GM12878 (cell line): ENCODE measurements around the gene CCSER2. TPM values are rescaled to one million over a fixed set of nuclear protein-coding genes. Genes with fewer than 3 reads are reported as not detected.

Source experiments
- ATAC-seq: fragments of 200-7000 bp; cut with Tn5 transposase; 3 replicates; pipeline ENCODE4 v1.9.1; 2020; ENCODE audit warnings: mild to moderate bottlenecking, moderate library complexity
- BruUV-seq: library from RNA; stranded (reverse); fragments of 400-500 nt; replicated peaks from 2 replicates; lab custom pipeline; 2021; lab: Mats Ljungman, UMichigan
- CTCF ChIA-PET: fragments of 300-600 bp; sonication (Branson Sonifier 250); formaldehyde crosslinking; extraction: SDS; loops from one replicate; lab custom pipeline; 2021; ENCODE audit warnings: inconsistent platforms; lab: Yijun Ruan, JAX
- POLR2A ChIA-PET: fragments of 350-600 bp; formaldehyde crosslinking; extraction: SDS; loops from one replicate; lab custom pipeline; 2021; ENCODE audit warnings: inconsistent platforms; lab: Charles Lee
- RAD21 ChIA-PET: fragments of 300-600 bp; sonication (Branson Sonifier 250); formaldehyde crosslinking; loops from one replicate; lab custom pipeline; 2023; ENCODE audit warnings: antibody characterized with exemption; ENCODE audit not compliant: unreplicated experiment; lab: Charles Lee
- SMC1A ChIA-PET: fragments of 300-600 bp; sonication (Branson Sonifier 250); formaldehyde crosslinking; loops from one replicate; lab custom pipeline; 2023; ENCODE audit not compliant: unreplicated experiment, uncharacterized antibody; lab: Charles Lee
- DNase-seq: peaks from one replicate; pipeline ENCODE4 v3.0.0-alpha.2; 2011; ENCODE audit warnings: low read depth, low spot score
- FAIRE-seq: peaks from 3 replicates; lab custom pipeline; 2011; peaks lifted over from hg19 to GRCh38; lab: Jason Lieb, UNC
- H2AFZ ChIP-seq: 2 replicates; pipeline ENCODE4 v1.6.0; 2011; ENCODE audit warnings: low read depth, low read length, control low read depth; ENCODE audit not compliant: control insufficient read depth
- H3K27ac ChIP-seq: 2 replicates; pipeline ENCODE4 v1.5.1; 2011; ENCODE audit warnings: control low read depth; ENCODE audit not compliant: control insufficient read depth, insufficient read depth
- H3K27me3 ChIP-seq, 2 experiments: replicated peaks in 1 of 2; 2 replicates each; pipeline versions ENCODE4 v1.6.0 to v1.6.1; 2011; ENCODE audit warnings: low read length in 1 of 2; ENCODE audit not compliant: control insufficient read depth in 2 of 2, insufficient read depth in 2 of 2
- H3K36me3 ChIP-seq, 2 experiments: 2 replicates each; pipeline ENCODE4 v1.5.1; 2011; ENCODE audit warnings: low read length in 1 of 2; ENCODE audit not compliant: control insufficient read depth in 2 of 2, insufficient read depth in 2 of 2
- H3K4me1 ChIP-seq: 2 replicates; pipeline ENCODE4 v1.6.1; 2011; ENCODE audit warnings: mild to moderate bottlenecking, low read length, moderate library complexity, mixed read lengths; ENCODE audit not compliant: control insufficient read depth, insufficient read depth
- H3K4me2 ChIP-seq: 2 replicates; pipeline ENCODE4 v1.6.0; 2011; ENCODE audit warnings: control low read depth; ENCODE audit not compliant: control insufficient read depth, insufficient read depth
- H3K4me3 ChIP-seq: fragments of 200-600 bp; sonication (generic); 2 replicates; pipeline ENCODE4 v1.5.1; 2016
- H3K79me2 ChIP-seq: 2 replicates; pipeline ENCODE4 v1.6.0; 2011; ENCODE audit warnings: low read length; ENCODE audit not compliant: control insufficient read depth, insufficient read depth
- H3K9ac ChIP-seq: 2 replicates; pipeline ENCODE4 v1.8.0; 2011; ENCODE audit warnings: low read length, control low read depth, mixed read lengths; ENCODE audit not compliant: control insufficient read depth, insufficient read depth
- H3K9me3 ChIP-seq: replicated peaks from 3 replicates; pipeline ENCODE4 v1.5.1; 2011; ENCODE audit warnings: mild to moderate bottlenecking, low read length; ENCODE audit not compliant: control insufficient read depth, insufficient read depth
- H4K20me1 ChIP-seq: 2 replicates; pipeline ENCODE4 v1.6.0; 2011; ENCODE audit not compliant: control insufficient read depth, insufficient read depth
- BRCA1 ChIP-seq: IDR thresholded peaks from 2 replicates; pipeline ENCODE4 v1.6.1; 2011; ENCODE audit warnings: low read depth, low read length, improper control_type of control experiment
- EP300 ChIP-seq, 2 experiments: fragments of 150-350 bp in 1 of 2; IDR thresholded peaks; 2 replicates each; pipeline ENCODE4 v1.6.1; 2011 to 2012; ENCODE audit warnings: low read depth in 2 of 2, low read length in 2 of 2, borderline replicate concordance in 1 of 2, improper control_type of control experiment in 1 of 2, inconsistent platforms in 1 of 2; ENCODE audit not compliant: control insufficient read depth in 1 of 2
- ESRRA ChIP-seq: IDR thresholded peaks from 2 replicates; pipeline ENCODE4 v1.6.1; 2012; ENCODE audit warnings: mild to moderate bottlenecking, low read length, improper control_type of control experiment
- RUNX3 ChIP-seq: IDR thresholded peaks from 2 replicates; pipeline ENCODE4 v1.6.1; 2012; ENCODE audit warnings: low read length, inconsistent platforms
- SPI1 ChIP-seq: IDR thresholded peaks from 2 replicates; pipeline ENCODE4 v1.6.1; 2011; ENCODE audit warnings: low read depth, mild to moderate bottlenecking, low read length, moderate library complexity, borderline replicate concordance; ENCODE audit not compliant: insufficient read depth
- ZNF592 ChIP-seq: fragments of 450-650 bp; IDR thresholded peaks from 2 replicates; pipeline ENCODE4 v1.6.1; 2017; ENCODE audit warnings: mild to moderate bottlenecking, moderate library complexity
- ZZZ3 ChIP-seq: IDR thresholded peaks from 2 replicates; pipeline ENCODE4 v1.6.1; 2011; ENCODE audit warnings: low read depth; ENCODE audit not compliant: control insufficient read depth, insufficient read length
- WGBS: methylation state at CpG from one replicate; pipeline ENCODE4 v1.1.6; 2016; ENCODE audit warnings: low lambda C conversion rate; ENCODE audit not compliant: insufficient replicate concordance, insufficient coverage; ENCODE audit errors: missing lambda C conversion rate; 5-methylcytosine and 5-hydroxymethylcytosine counted together
- in situ Hi-C: fragments of 300-500 bp; cut with MboI; formaldehyde crosslinking; loops from 9 replicates; pipeline ENCODE4 v1.14.3; 2018; ENCODE audit warnings: mixed read lengths
- intact Hi-C: fragments of 100-400 bp; cut with micrococcal nuclease; formaldehyde crosslinking; loops from one replicate; pipeline ENCODE4 v1.14.2; 2022; ENCODE audit not compliant: unreplicated experiment
- polyA plus RNA-seq, 11 experiments: library from polyadenylated mRNA; depleted of rRNA in 4 of 11; unstranded in 6 of 11; stranded (reverse) in 5 of 11; fragments of >200 nt; fragmentation: Nextera tagmentation in 4 of 11; fragmentation: Illumina TruSeq in 1 of 11; extraction: Ambion mirVana in 4 of 11; extraction: Trizol in 1 of 11; gene quantifications; 1 replicate in 1 of 11; 2 replicates in 10 of 11; pipeline versions ENCODE4 v1.2.1 to v1.2.3, GENCODE V29; 2011 to 2016; ENCODE audit warnings: inconsistent platforms in 2 of 11, missing spikeins in 2 of 11, low read depth in 1 of 11
- total RNA-seq, 4 experiments: library from RNA; depleted of rRNA in 3 of 4; stranded (reverse); fragments of >200 nt in 3 of 4; fragmentation: Illumina TruSeq in 1 of 4; extraction: Trizol in 1 of 4; gene quantifications; 2 replicates each; pipeline versions ENCODE4 v1.2.1 to v1.2.3, GENCODE V29; 2013 to 2021

The CCSER2 gene
- total and polyA plus RNA-seq, 10 of the 15 experiments (the other 5 are each of a cell fraction or from before 2014, with no cell fraction given), result 4.7 to 18.8 (median 13.2) TPM

DNA sequence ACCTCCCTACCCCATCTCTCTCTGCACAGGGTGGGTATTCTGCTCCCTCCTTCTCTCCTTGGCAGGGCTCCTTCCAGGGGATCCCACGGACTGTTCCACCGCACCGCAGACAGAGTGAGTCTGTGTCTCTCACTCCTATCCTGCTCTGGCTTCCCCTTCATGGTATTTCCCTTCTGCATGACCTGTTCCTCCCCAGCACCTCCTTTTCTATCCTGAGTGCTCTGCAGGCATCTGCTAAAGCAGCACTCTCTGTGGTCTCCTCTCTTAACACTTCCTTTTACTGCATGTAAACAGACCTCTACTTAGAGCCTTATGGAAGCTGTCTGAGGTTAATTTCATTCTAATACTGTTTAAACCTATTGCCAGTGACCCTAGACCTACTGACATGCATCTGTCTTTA is 171.5 kb downstream of the CCSER2 start:
- no TSS peak for BruUV-seq

GRCh38 chr10:84510121-84510520 is 181.7 kb downstream of the CCSER2 start:
- Histone ChIP-seq H4K20me1 (no peaks in the 10 kb centered on the region), H3K4me1 (no peaks in the 10 kb centered on the region), H3K4me3 (no peak overlapping the region), H3K27ac (no peak overlapping the region), H3K36me3 (no peaks in the 10 kb centered on the region), H3K9me3 (no peaks in the 10 kb centered on the region), H3K4me2 (no peak overlapping the region), H3K79me2 (no peaks in the 10 kb centered on the region), H3K27me3 (no peaks in the 10 kb centered on the region), H2AFZ (no peak overlapping the region), H3K9ac (no peak overlapping the region)
- 100% methylated on average over 3 of the region's 3 CpGs for WGBS
- POLR2A ChIA-PET, result interaction anchor here (0.6 kb wide), 1 partner anchor 1175 kb away, joined by 4 read pairs; no protein-coding TSS in a partner anchor
- ATAC-seq (no peak), FAIRE-seq (no peak), DNase-seq (no peak)
- CTCF ChIA-PET, result interaction anchor here (1.1 to 2.1 kb wide), 7 partner anchors 13 to 413 kb away, joined by 3 to 7 read pairs (median 5); no protein-coding TSS in a partner anchor
- RAD21 ChIA-PET, result interaction anchor here (0.8 kb wide), 1 partner anchor 27 kb away, joined by 3 read pairs; no protein-coding TSS in a partner anchor
- in situ Hi-C loops, result no loop called here
- SMC1A ChIA-PET, result interaction anchor here (1.3 to 2.5 kb wide), 4 partner anchors 8 to 80 kb away, joined by 3 to 13 read pairs (median 4); no protein-coding TSS in a partner anchor
- intact Hi-C loops, result no loop called here
- no TSS peak for BruUV-seq
- TF ChIP-seq ZNF592, result no peak
- TF ChIP-seq ZZZ3, result no peak
- no peak for TF ChIP-seq EP300 (IDR thresholded peaks at IDR 0.05; ENCODE audit: borderline replicate concordance in 1 of 2, control insufficient read depth in 1 of 2, low read depth in 2 of 2, low read length in 2 of 2)
- TF ChIP-seq BRCA1, result no peak

More for the DNA sequence above, 171.5 kb downstream of the CCSER2 start:
- ATAC-seq (no peak; the same call in 1 of the 3 replicates), FAIRE-seq (no peak), DNase-seq (no peak)
- ChIA-PET SMC1A (no interaction called here), RAD21 (no interaction called here), POLR2A (no interaction called here)
- Histone ChIP-seq H3K27ac (no peak overlapping the region), H3K4me2 (no peak overlapping the region), H2AFZ (no peak overlapping the region), H3K79me2 (no peaks in the 10 kb centered on the region), H4K20me1 (no peaks in the 10 kb centered on the region), H3K4me1 (no peaks in the 10 kb centered on the region), H3K9me3 (no peaks in the 10 kb centered on the region)
- in situ Hi-C loops, result no loop called here
- WGBS, result 95% methylated on average over 3 of the region's 3 CpGs
- TF ChIP-seq RUNX3 (0 out of 2 replicates have a peak, but pooled peaks have one; percentile 26), ESRRA (no peak), SPI1 (0 out of 2 replicates have a peak, but pooled peaks have one; percentile 12)
- TF ChIP-seq, all 136 proteins: peak for 2
- intact Hi-C loops, result no loop called here
- Histone ChIP-seq H3K4me3 (no peak overlapping the region), H3K27me3 (no peaks in the 10 kb centered on the region), H3K36me3 (no peaks in the 10 kb centered on the region), H3K9ac (no peak overlapping the region)
- CTCF ChIA-PET, result interaction anchor here (1.0 to 1.1 kb wide), 2 partner anchors 9 to 69 kb away, joined by 3 read pairs; no protein-coding TSS in a partner anchor
